PC-9 (cell line): ENCODE results near the gene SCYGR4. TPM values are rescaled to one million over a fixed set of nuclear protein-coding genes. Genes with fewer than 3 reads are reported as not detected.
"Not testable (repeated sequence)": the region's sequence is repeated elsewhere in the genome, so short reads cannot be mapped to it uniquely, and the experiment has no call there.

Experiments used
- BruUV-seq: library from RNA; stranded (reverse); fragments of 400-500 nt; replicated peaks from 2 replicates; lab custom pipeline; 2021; lab: Mats Ljungman, UMichigan
- CTCF ChIA-PET: fragments of 300-600 bp; sonication (Branson Sonifier 250); formaldehyde crosslinking; loops from one replicate; lab custom pipeline; 2022; ENCODE audit warnings: antibody characterized with exemption; lab: Charles Lee
- POLR2A ChIA-PET: fragments of 300-600 bp; sonication (Branson Sonifier 250); formaldehyde crosslinking; loops from one replicate; lab custom pipeline; 2022; ENCODE audit warnings: antibody characterized with exemption; ENCODE audit not compliant: unreplicated experiment; lab: Charles Lee
- DNase-seq, 2 experiments: peaks; one replicate each; pipeline versions ENCODE4 v3.0.0 to v3.0.0-alpha.2; 2015 to 2022; ENCODE audit warnings: mixed read lengths in 1 of 2
- H2AFZ ChIP-seq: fragments of 200-600 bp; sonication (generic); 2 replicates; pipeline ENCODE4 v1.8.1; 2017; ENCODE audit warnings: antibody characterized with exemption
- H3F3A ChIP-seq: fragments of 200-600 bp; sonication (generic); 2 replicates; pipeline ENCODE4 v1.8.1; 2017; ENCODE audit warnings: antibody characterized with exemption, mild to moderate bottlenecking, low read depth; ENCODE audit not compliant: insufficient read depth
- H3K27ac ChIP-seq: fragments of 200-600 bp; sonication (generic); 2 replicates; pipeline ENCODE4 v1.6.1; 2016; ENCODE audit warnings: mixed run types
- H3K27me3 ChIP-seq: fragments of 200-600 bp; sonication (generic); 2 replicates; pipeline ENCODE4 v1.6.1; 2016; ENCODE audit warnings: low read depth, mixed run types; ENCODE audit not compliant: insufficient read depth
- H3K36me3 ChIP-seq: fragments of 200-600 bp; sonication (generic); 2 replicates; pipeline ENCODE4 v1.6.1; 2016; ENCODE audit warnings: low read depth, mixed run types
- H3K4me1 ChIP-seq: fragments of 200-600 bp; sonication (generic); replicated peaks from 2 replicates; pipeline ENCODE4 v1.6.1; 2016; ENCODE audit warnings: mixed run types; ENCODE audit not compliant: insufficient read depth
- H3K4me2 ChIP-seq: fragments of 200-600 bp; sonication (generic); 2 replicates; pipeline ENCODE4 v1.6.1; 2017; ENCODE audit warnings: mixed run types
- H3K4me3 ChIP-seq: fragments of 200-600 bp; sonication (generic); 2 replicates; pipeline ENCODE4 v1.6.1; 2016; ENCODE audit warnings: mixed run types
- H3K79me2 ChIP-seq: fragments of 200-600 bp; sonication (generic); 2 replicates; pipeline ENCODE4 v1.6.1; 2017; ENCODE audit warnings: low read depth, mixed run types
- H3K9me2 ChIP-seq: fragments of 200-600 bp; sonication (generic); 2 replicates; pipeline ENCODE4 v1.8.1; 2017; ENCODE audit warnings: mild to moderate bottlenecking; ENCODE audit not compliant: insufficient read depth
- H3K9me3 ChIP-seq: fragments of 200-600 bp; sonication (generic); 2 replicates; pipeline ENCODE4 v1.8.1; 2016; ENCODE audit warnings: low read depth; ENCODE audit not compliant: insufficient read depth
- H4K20me1 ChIP-seq: fragments of 200-600 bp; sonication (generic); 2 replicates; pipeline ENCODE4 v1.8.1; 2017; ENCODE audit not compliant: insufficient read depth
- CTCF ChIP-seq: fragments of 200-600 bp; sonication (generic); conservative IDR thresholded peaks from 2 replicates; pipeline ENCODE4 v1.6.1; 2017; ENCODE audit warnings: mixed run types, antibody characterized with exemption, mild to moderate bottlenecking, moderate library complexity
- EZH2 ChIP-seq: fragments of 200-600 bp; sonication (generic); IDR thresholded peaks from 2 replicates; pipeline ENCODE4 v1.8.0; 2017; ENCODE audit warnings: antibody characterized with exemption, low read depth
- intact Hi-C: fragments of 100-400 bp; cut with micrococcal nuclease; formaldehyde crosslinking; loops from one replicate; pipeline ENCODE4 v1.10.0; 2022; ENCODE audit not compliant: unreplicated experiment
- total RNA-seq: library from RNA; stranded (reverse); gene quantifications from 2 replicates; pipeline ENCODE4 v1.2.3, GENCODE V29; 2021

Gene SCYGR4
- total RNA-seq, 1 experiment from 2014 or later = not detected

- no peaks in the 10 kb centered on the region for H3K9me3 ChIP-seq
- POLR2A ChIA-PET = interaction anchor here (0.6 to 0.7 kb wide), 2 partner anchors 93 to 261 kb away, joined by 3 to 7 read pairs; no protein-coding TSS in a partner anchor
- H3K4me2 ChIP-seq = peak overlapping the region; percentile 5
- DNase-seq = peak; percentile 29 to 74
- H3F3A ChIP-seq = no peaks in the 10 kb centered on the region
- H3K27me3 ChIP-seq = no peaks in the 10 kb centered on the region
- no peak overlapping the region for H3K4me3 ChIP-seq
- H3K9me2 ChIP-seq = no peaks in the 10 kb centered on the region
- BruUV-seq = no TSS peak
- 0 out of 2 replicates have a peak overlapping the region, but pooled peaks have one; percentile 7 for H3K27ac ChIP-seq
- H3K36me3 ChIP-seq = no peaks in the 10 kb centered on the region
- H3K79me2 ChIP-seq = no peaks in the 10 kb centered on the region
- intact Hi-C loops = no loop called here
- peaks cover 9% of the 10 kb centered on the region for H3K4me1 ChIP-seq
- TF ChIP-seq CTCF (no peak), EZH2 (no peak)
- H2AFZ ChIP-seq = no peak overlapping the region
- H4K20me1 ChIP-seq = no peaks in the 10 kb centered on the region
- CTCF ChIA-PET = no interaction called here
Observed at GRCh38 chr2:227597998-227598397, 19.3 kb upstream of the SCYGR4 start.

DNA sequence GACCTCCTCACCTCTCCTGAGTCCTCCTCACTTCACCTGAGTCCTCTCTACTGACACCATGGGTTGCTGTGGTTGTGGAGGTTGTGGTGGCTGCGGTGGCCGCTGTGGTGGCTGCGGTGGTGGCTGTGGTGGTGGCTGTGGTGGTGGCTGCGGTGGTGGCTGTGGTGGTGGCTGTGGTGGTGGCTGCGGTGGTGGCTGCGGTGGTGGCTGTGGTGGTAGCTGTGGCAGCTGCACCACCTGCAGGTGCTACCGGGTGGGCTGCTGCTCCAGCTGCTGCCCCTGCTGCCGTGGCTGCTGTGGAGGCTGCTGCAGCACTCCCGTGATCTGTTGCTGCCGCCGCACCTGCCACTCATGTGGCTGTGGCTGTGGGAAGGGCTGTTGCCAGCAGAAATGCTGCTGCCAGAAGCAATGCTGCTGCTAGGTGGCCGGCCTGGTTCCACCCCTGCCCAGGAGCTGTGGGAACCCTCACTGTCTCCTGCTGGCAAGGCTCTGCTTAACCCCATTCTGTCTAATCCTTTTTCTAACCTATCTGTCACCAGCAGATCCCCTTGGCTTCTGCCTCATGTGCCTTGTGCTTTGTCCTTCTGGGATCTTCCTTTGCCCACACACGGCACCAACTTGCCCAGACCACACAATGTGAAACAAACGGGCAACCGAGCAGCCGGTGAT lies 18.3 kb upstream of the SCYGR4 start, which contains the start of gene SCYGR2:
Gene SCYGR2 (plus strand): TSS at position 59 of the 669 bp plus-strand sequence. CDS start 0 bp downstream, at position 59.
- DNase-seq, intact Hi-C loops, H3F3A ChIP-seq, H2AFZ ChIP-seq, H4K20me1 ChIP-seq, H3K4me3 ChIP-seq, H3K36me3 ChIP-seq, H3K9me3 ChIP-seq, BruUV-seq, POLR2A ChIA-PET, H3K4me1 ChIP-seq, H3K27me3 ChIP-seq, H3K9me2 ChIP-seq, H3K79me2 ChIP-seq: not testable (repeated sequence)
- Histone ChIP-seq H3K27ac (0 out of 2 replicates have a peak within 1 kb of the TSS, but pooled peaks have one; percentile 7), H3K4me2 (peak within 1 kb of the TSS; percentile 5)
- CTCF ChIA-PET = interaction anchor here (0.6 kb wide), 1 partner anchor 28 kb away, joined by 3 read pairs; no protein-coding TSS in a partner anchor

GRCh38 chr2:227602358-227602757 lies 14.9 kb upstream of the SCYGR4 start:
- Histone ChIP-seq H4K20me1 (no peaks in the 10 kb centered on the region), H3K27ac (no peak overlapping the region), H3K9me3 (no peaks in the 10 kb centered on the region), H3K27me3 (no peaks in the 10 kb centered on the region), H3K36me3 (no peaks in the 10 kb centered on the region), H3F3A (no peaks in the 10 kb centered on the region), H3K9me2 (no peaks in the 10 kb centered on the region), H3K4me1 (peaks cover 9% of the 10 kb centered on the region), H2AFZ (no peak overlapping the region), H3K4me3 (no peak overlapping the region), H3K79me2 (no peaks in the 10 kb centered on the region), H3K4me2 (no peak overlapping the region)
- TF ChIP-seq CTCF (no peak), EZH2 (no peak)
- DNase-seq = no peak
- intact Hi-C loops = no loop called here
- BruUV-seq = no TSS peak
- CTCF ChIA-PET = no interaction called here
- POLR2A ChIA-PET = no interaction called here
